Measurements from ENCODE around the gene DHX30. TPM values are rescaled to one million over a fixed set of nuclear protein-coding genes. Genes with fewer than 3 reads are reported as not detected.

DHX30 gene, protein sequence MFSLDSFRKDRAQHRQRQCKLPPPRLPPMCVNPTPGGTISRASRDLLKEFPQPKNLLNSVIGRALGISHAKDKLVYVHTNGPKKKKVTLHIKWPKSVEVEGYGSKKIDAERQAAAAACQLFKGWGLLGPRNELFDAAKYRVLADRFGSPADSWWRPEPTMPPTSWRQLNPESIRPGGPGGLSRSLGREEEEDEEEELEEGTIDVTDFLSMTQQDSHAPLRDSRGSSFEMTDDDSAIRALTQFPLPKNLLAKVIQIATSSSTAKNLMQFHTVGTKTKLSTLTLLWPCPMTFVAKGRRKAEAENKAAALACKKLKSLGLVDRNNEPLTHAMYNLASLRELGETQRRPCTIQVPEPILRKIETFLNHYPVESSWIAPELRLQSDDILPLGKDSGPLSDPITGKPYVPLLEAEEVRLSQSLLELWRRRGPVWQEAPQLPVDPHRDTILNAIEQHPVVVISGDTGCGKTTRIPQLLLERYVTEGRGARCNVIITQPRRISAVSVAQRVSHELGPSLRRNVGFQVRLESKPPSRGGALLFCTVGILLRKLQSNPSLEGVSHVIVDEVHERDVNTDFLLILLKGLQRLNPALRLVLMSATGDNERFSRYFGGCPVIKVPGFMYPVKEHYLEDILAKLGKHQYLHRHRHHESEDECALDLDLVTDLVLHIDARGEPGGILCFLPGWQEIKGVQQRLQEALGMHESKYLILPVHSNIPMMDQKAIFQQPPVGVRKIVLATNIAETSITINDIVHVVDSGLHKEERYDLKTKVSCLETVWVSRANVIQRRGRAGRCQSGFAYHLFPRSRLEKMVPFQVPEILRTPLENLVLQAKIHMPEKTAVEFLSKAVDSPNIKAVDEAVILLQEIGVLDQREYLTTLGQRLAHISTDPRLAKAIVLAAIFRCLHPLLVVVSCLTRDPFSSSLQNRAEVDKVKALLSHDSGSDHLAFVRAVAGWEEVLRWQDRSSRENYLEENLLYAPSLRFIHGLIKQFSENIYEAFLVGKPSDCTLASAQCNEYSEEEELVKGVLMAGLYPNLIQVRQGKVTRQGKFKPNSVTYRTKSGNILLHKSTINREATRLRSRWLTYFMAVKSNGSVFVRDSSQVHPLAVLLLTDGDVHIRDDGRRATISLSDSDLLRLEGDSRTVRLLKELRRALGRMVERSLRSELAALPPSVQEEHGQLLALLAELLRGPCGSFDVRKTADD
- 51.2 and 61.0 TPM in 2 replicates for total RNA-seq

DNA sequence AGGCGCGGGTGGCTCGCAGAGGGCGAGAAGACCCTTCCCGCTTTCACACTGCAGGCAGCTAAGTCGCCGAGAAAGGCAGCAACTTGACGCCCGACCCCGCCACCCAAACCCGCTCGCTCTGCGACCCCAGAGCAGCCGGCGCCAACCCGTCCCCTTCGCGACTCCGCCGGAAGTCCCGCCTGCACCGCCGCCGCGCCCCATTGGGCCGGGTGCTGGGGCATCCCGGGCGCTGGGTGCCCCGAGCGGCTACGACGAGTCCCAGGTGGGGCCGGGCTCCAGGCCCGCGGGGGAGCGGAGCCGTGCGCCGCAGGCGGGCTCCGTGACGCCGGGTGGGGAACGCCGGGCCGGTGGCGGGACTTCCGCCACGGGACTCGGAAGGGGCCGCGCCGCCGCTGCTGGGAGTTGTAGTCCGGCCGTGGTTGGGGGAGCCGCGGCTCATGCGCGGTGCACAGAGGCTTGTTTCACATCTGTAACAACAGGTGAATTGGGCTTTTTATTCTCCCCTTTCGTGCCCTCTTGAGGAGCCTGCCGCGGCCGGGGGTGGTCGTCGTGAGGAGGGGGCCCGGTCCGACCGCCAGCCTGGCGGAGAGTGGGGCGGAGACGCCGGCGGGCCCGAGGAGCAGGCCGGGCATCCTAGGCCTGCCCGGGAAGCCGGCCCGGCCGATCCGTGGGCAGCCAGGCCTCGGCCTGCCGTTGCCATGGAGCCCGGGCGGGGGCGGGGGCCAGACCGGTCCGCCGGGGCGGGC lies at the start of gene DHX30:
Gene DHX30, plus strand, starts transcription at position 405 of the 746 bp plus-strand sequence. CDS start 7,546 bp downstream, outside the sequence.

DNA sequence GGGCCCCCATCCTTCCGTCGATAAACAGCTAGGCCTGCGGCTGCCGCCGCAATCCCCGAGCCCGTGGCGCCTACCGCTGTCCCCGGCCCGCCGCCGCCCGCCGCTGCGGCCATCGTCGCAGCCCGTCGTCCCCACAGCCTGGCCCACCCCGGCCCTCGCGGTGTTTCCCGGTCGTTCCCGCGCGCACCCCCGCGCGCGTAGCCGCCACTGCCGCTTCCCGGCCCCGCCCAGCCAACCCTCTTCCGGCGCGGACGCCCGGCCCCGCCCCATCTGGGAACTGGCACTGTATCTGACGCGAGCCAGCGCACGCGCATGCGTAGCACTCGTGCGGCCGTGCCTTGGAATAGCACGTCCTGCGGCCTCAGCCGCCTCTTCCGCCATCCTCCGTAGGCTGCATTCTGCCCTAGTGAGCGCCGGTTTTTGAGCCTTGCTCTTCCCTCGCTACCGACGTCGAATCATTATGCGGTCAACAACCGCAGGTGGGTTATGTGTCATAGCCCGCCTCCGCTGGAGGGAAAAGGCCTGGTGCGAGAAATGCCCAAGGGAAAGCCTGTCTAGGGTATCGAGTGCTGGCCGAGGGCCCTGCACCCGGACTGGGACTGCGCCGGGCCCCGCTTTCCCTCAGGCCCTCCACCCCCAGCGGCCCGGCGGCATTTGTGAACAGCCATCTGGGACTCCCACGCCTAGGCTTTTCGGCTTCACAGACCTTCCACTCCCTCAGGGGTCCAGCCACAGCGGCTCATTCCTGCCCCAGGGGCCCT lies 21.1 kb upstream of the DHX30 start, which contains the start of gene SMARCC1:
Gene SMARCC1, minus strand, starts transcription at position 209 of the 761 bp plus-strand sequence. Its CDS starts 96 bp downstream, at position 113.

Other genes starting within 250 kb of the DHX30 start
- gene CSPG5, start 224.3 kb upstream of the DHX30 start, total RNA-seq = under 0.01 and 0.44 TPM in 2 replicates
- gene SMARCC1, start 21.2 kb upstream of the DHX30 start, total RNA-seq = 24.0 and 31.9 TPM in 2 replicates
- gene MAP4, start 213.3 kb downstream of the DHX30 start, total RNA-seq = 160 and 170 TPM in 2 replicates

Measured in smooth muscle cell of trachea (primary cell).